HG03025 (cell line): ENCODE results near the gene UGT1A4.

ENCODE experiments used
- ATAC-seq: cut with Tn5 transposase; IDR thresholded peaks from one replicate; pipeline ENCODE4 v1.9.1; 2021; ENCODE audit warnings: mild to moderate bottlenecking, moderate library complexity; ENCODE audit not compliant: unreplicated experiment, low FRiP score

UGT1A4 gene

DNA sequence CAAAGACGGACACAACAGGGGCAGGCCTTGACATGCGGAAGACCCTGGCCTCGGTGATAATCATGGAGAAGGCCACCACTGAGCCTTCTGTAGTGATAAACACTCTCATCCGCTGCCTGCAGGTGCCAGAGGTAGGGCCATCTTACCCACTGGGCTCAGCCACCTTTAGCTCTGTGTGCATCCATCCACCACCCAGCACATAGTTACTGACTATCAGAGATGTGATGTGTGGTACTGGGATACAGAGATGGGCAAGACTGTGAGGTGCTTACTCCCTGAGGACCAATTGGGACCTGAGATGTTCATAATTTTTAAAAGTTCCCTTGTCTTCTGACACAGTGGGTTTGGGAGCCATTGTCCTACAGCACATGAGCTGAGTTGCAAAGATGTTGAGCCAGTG is 61.2 kb downstream of the UGT1A4 start:
- no peak for ATAC-seq

DNA sequence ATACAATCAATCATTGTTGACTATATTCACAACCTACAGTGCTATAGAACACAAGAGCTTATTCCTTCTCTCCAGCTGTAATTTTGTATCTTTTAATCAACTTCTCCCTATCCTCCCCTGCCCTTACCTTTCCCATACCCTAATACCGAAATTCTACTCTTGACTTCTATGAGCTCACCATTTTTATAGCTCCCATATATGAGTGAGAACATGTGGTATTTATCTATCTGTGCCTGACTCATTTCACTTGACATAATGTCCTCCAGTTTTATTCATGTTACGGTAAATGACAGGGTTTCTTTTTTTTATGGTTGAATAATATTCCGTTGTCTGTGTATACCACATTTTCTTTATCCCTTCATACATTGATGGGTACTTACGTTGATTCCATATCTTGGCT is 62.2 kb downstream of the UGT1A4 start:
- ATAC-seq: no peak

DNA sequence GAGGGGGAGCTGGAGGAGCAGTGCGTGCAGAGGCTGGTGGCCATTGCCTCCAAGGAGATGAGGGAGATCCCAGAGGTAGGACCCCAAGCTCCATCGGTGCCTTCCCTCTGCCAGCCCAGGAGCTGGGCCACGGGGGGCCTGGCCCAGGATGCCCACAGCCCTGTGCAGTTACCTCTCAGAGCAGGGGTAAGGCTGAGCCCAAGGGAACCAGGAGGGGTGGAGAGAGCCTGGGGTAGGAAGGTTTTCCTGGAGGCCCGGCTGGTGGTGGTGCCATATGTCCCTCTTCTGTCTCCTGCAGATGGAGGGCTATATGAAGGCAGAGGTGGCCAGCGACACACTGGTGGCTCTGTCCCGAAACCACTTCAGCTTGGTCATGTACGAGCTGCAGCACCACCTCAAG is 71.0 kb downstream of the UGT1A4 start:
- no peak for ATAC-seq

DNA sequence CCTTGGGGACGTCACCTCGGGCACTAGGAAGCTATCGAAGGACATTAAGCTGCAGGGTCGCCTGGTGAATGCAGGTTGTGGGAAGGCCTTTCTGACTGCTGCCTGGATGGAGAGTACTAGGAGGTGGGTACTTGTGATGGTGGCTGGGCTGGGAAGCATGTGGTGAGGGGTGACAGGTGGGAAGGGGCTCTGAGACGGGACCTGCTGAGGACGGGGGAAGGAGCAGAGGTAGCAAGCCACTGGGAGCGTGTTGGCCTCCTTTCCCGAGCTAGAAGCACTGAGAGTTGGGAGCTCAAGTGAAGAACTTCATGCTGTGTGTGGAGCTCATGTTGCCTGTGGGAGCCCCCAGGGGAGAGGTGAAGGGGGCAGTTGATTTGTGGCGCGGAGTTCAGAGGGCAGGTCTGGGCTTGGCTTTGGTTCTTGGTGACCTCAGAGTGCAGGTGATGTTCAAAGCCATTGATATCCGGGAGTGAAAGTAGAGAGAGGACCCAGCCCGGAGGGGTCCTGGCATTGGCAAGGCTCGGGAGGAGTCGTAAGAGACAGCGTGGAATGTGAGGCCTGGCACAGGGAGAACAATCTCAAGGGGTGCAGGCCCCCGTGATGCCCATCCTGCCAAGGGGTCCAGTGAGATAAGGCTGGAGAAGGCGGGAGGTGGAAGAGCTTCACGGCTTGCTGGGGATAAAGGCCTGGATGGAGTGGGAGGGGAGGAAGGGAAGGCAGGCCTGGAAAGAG is 72.8 kb downstream of the UGT1A4 start:
- no peak for ATAC-seq

DNA sequence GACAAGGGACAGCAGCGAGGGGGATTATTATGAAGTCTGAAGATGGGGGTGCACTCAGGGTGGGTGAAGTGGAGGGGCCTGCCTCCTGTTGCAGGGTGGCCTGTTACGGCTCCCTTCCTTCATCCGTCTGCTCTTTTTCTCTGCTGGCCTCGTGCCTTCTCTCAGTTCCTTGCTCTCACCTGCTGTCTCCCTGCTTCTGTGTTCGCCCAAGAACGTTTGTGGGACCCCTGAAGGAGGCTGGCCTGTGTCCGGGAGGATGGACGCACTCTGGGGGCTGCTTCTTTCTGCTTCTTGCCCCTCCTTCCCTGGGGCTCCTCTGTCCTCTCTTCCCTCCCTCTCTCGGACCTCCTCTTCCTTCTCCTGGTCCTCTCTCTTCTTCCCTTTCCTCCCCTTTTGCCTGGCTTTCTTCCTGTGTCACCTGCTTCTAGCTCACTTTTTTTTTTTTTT is 73.4 kb downstream of the UGT1A4 start:
- no peak for ATAC-seq

DNA sequence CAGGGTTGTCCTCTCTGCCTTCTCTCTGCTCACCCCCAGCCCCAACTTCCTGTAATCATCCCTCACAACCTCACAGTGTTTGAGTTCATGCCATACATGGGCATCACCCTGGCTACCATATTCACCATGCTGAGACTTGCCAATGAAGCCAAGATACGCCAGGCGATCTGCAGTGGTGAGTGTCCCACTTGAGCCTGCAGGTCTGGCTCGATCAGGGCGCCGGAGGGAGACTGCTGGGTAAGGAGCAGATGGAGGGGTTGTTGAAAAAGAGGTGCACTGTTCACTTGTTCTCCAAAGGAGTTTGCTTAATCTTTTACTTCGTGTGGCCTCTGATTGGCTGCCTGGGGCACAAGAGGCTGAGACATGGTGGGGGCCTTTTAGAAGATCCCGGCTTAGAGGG is 74.2 kb downstream of the UGT1A4 start:
- ATAC-seq: no peak

DNA sequence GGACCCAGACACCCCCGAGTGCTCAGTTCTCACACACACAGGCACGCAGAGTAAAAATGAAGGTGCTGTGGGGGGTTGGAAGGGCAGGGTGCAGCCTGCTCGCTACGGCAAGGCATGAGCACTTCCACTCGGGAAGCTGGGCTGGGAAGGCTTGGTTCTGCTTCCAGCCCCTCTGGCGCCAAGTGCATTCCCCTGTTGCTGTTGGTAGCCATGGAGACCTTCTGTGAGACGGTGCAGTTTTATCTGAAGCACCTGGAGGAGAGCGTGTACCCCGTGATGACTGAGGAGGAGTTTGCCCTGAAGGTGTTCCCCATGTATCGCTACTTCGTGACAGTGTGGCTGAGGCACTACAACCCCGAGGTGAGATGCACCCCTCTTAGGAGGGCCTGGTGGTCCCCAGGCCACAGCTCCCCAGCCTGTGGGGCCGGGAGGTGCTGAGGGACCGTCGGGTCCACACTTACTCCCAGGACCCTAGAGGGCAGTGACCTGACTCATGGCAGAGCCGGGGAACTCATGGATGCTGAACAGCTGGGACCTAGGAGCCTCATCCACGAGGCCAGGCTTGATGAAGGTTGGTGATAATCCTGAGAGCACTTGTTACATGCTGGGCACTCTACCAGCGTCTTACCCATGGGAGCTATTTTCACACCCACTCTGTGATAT is 75.1 kb downstream of the UGT1A4 start:
- ATAC-seq: no peak

DNA sequence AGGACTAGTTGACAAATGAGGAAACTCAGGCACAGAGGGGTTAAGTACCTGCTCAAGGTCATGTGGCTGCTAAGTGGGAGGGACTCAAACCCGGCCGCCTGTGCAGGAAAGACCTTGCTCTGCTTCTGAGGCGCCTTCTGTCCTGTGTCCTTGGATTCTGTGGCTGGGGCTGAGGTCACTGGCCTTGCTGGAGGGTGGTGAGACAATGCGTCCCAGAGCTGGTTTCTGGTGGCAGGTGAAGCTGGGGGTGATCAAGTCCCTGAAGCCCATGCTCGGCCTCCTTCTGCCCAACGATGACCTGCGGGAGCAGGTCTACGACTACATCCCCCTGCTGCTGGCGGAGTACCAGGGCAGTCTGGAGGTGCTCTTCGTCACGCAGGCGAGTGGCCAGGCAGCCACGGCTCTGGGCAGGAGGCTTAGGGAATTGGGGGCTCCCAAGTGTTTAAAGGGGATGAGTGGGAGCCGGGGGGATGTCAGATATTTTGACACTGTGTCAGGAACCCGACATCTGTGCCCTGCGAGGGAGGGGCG is 75.7 kb downstream of the UGT1A4 start:
- no peak for ATAC-seq

DNA sequence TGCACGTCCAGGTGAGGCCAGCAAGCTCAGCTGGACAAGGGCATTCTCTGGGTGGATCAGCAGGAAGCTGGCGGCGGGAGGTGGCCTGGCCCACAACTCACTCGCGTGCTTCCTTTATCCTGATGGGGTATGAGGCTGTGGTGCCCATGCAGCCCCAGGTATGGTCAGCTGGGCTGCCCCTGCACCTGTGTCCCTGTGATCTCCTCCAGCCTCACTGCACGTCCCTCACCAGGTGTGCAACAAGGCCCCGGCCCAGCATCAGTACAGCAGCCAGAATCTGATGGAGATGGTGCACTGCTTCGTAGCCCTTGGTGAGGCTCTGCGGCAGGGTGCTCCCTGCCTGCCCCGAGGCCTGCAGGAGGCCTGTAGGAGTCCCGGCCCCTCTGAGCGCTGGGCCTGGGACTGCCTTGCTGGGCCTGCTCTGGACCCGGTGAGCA is 77.2 kb downstream of the UGT1A4 start:
- ATAC-seq: no peak

DNA sequence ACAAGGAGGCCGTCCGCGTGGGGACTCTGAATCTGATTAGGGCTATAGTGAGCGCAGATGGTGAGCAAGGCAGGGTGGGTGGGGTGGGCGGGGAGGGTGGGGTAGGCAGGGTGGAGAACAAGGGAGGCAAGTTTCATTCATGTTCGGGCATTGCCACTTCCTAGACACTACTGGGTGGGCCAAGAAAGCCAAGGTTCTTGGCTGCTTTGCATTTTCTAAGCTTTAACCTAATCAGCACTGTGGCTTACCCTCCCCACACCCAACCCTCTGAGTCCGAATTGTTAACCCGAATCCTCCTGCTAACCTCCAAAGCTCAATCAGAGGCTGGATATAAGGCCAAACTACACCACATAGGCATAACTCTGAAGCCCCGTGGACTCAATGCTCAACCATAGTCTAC is 77.7 kb downstream of the UGT1A4 start:
- no peak for ATAC-seq

DNA sequence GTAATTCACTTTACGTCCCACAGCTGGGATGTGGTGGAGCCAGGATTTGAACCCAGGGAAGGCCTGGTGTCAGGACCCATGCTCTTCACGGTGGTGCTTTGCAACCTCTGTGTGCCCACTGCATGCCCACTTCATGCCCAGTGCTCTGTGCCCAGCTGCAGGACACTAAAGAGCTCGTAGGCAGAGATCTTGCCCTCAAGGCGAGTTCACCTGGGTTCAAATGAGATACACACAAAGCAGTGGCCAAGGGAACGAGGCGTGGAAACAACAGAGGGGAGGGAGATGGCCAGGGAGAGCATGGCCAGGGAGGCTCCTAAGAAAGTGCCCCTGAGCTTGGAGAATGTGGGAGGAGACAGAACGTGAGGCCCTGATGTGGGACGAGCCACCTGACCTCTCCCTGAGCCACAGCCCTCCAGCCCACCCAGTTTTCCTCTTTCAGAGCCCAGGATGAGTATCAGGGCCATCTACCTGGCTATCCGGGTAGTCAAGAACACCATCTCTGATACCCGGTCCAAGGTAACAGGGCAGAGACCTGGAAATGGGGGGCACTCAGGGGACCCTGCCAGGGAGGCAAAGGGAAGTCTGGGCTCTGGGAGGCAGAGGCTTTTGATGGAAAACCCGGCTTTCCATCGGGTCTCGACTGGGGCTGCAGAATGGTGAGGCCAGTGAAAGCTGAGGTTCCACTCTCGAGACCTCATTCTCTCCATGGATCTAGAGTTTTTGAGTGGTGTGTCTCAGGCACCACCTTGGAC is 80.0 kb downstream of the UGT1A4 start:
- ATAC-seq: no peak

DNA sequence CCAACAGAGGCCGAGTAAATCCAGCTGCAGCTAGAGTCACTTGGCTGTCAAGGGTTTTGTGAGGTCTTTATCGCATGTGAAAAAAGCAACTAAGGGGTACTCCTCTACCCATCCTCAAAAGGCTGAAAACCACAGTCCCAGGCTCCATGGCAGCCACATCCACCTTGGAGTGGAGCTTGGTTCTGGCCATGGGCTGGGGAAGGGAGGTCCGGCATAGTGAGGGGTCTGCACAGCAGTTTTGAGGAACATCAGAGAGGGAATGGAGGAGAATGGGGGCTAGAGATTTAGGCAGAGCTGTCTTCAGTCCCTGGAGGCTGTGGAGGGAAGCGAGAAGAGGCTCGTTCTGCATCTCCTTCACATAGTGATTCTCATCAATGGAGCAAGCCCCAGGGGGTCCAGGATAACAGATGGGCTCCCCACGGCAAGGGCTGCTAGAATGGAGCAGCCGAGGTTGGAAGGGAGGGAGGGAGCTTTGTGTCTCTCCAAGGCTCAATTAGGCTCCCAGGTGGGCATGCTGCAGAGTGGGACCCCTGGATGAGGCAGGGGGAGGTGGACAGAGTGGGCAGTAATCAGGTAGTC is 80.6 kb downstream of the UGT1A4 start:
- ATAC-seq: no peak

DNA sequence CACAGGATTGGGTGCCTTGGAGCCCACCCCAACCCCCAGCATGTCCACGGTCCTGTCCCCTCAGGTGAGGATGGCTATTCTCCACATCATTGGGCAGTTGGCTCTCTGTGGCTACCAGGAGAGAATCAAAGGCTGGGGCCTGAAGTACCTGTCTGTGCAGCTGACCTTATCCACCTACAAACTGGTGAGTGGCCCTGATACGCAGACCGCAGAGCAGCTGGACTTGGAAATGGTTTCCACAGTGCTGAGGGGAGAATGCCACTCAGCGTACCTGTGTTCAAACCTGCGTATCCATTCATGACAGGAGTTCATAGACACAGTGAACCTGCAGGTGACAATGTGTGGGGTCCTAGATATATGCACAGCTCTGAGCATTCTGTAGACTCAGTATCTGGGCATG is 81.2 kb downstream of the UGT1A4 start:
- ATAC-seq: no peak

DNA sequence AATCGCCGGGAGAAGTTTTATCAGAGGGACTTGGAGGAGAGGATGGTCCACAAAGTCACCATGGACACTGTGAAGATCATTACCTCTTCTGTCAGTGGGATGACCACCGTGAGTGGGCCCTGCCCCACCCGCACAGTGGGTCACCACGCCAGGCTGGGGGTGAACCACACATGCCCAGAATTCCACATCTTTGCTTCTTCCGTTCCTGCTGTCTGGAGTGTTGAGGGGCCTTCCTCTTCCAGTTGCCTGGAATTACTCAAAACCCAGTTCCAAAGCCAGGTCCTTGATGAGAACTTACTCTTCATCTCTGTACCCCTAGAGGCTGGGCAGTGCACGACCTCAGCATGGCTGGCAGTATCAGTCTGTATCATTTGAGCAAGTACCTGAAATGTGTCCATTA is 81.7 kb downstream of the UGT1A4 start:
- ATAC-seq: no peak

DNA sequence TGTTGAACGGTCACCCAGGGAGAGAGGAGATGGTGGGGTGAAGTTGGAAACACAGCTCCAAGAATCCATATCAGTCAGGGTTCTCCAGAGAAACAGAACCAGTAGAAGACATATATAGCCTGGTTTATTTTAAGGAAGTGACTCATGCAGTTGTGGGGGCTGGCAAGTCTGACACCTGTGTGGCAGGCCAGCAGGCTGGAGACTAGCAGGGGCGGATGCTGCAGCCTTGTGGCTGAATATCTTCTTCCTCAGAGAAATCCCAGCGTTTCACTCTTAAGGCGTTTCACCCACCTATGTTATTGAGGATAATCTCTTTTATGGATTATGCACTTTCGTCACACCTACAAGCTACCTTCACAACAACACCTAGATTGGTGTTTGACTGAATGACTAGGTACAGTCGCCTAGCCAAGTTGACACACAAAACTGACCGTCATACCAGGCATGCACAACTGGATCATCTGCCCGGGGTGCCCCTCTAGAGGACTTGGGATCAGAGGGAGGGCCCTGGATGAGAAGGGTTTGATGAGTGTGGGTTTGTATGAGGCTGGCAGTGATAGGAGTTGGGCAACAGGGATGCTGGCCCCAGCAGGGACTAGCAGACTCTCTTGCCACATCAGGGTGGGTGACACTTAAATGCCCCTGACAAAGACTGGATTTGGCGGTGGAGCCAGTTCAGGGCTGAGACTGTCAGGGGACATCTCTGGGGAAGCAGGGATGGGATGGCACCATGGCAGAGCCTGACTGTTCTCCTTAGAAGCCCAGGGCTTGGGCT is 83.0 kb downstream of the UGT1A4 start:
- ATAC-seq: no peak

DNA sequence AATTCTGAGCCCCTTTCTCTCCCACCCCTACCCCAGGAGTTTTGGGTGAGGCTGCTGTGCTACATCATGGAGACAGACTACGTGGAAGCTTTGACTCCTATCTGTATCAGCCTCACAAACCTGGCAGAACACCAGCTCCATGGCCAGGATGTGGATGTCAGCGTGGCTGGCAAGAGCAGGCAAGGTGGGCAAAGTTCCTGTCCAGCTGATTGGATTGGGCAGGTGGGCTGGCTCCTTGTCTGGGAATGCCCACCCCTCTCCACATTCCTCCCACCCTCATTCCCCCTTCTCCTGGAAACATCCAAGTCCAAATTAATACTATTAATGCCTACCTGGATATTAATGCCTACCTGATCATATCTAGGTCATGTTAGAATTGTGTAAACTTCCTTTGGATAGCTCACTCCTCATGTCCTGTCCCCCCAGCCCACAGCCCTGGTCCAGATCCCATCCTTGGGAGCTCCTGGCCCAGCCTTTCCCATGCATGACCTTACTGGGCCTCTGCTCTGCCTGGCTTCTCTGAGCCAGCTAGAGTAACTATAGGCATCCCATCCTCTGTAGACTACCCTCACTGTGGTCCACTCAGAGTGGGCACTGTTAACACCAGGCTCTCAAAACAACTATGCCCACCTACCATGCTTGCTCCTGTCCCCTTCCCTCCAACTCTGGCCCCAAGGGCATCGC is 83.7 kb downstream of the UGT1A4 start:
- ATAC-seq: no peak

DNA sequence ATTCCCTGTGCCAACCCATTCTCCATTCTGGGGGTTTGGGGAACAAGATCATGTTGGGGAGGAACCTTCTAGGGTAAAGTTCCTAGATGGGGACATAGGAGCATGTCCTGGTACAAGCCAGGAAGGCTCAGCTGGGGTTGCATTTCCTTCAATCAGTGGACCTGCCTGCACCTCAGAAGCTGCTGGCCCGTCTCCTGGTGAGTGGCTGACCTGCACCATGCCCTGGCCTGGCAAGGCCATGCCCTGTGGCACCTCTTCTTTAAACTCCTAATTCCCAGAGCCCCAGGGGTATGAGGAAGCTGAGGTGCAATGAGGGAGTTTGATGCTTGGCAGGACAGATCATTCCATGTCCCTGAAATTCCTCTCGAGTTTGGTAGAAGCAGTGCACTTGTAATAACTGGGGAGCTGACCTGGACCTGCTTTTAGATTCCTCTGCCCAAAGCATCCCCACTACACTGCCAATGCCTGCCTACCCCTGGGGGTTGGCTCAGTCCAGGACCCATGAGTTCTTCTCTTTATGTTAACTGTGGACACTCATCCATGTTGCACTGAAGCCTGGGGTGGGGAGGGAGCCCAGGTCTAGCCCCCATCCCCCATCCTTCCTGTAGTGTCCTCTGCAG is 84.9 kb downstream of the UGT1A4 start:
- ATAC-seq: no peak

DNA sequence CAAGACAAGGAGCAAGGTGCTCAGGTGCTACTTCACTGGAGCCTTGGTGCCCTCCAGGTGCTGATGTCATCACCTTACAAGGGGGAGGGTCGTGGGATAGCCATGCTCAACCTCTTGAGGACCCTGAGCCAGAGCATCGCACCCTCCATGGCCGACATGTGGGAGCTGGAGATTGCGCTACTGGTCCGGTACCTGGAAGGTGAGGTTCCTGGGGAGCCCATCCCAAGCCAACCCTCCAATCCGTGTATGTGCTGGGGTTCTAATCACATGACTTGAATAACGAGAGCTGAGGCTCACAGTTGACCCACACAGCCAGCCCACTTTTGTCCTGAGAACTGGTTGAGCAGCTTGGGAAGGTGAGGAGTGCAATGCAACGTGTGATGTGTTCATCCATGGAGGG is 85.5 kb downstream of the UGT1A4 start:
- ATAC-seq: no peak

DNA sequence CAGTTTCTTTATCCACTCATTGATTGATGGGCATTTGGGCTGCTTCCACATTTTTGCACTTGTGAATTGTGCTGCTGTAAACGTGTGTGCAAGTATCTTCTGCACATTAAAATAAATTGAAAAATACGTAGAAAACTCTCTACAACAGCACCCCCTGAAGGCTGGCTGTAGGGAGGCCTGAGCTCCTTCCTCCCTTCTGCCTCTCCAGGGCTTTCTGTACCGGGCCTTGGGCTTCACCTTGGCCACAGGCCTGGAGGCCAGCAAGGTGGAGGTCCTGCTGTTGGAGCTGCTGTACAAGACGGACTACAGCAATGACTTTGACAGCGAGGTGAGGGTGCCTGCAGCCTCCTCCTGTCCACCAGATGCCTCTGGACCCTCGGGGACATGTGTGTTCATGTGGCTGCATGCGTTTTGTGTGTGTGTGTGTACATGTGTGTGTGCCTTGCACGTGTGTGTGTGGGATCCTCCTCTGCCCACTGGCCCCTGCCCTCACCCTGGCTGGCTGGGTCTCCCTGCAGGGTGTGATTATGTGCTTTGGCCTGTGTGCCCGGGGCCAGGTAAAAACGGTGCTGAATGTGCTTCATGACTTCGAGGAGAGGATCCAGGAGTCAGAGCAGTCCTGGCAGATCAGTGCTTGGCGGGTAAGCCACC is 88.8 kb downstream of the UGT1A4 start:
- ATAC-seq: no peak
